H1 (cell line): ENCODE data around the gene COQ7. TPM values are rescaled to one million over a fixed set of nuclear protein-coding genes. Genes with fewer than 3 reads are reported as not detected.

Experiments
- CTCF ChIA-PET: fragments of 300-600 bp; sonication (Branson Sonifier 250); formaldehyde crosslinking; loops from one replicate; lab custom pipeline; 2021; ENCODE audit not compliant: partially characterized antibody; lab: Charles Lee
- POLR2A ChIA-PET: fragments of 300-600 bp; sonication (Branson Sonifier 250); formaldehyde crosslinking; loops from one replicate; lab custom pipeline; 2021; ENCODE audit warnings: inconsistent platforms; ENCODE audit not compliant: partially characterized antibody; lab: Charles Lee
- DNase-seq, 2 experiments: peaks; one replicate each; pipeline versions ENCODE4 v3.0.0 to v3.0.0-alpha.2; 2010 to 2022; ENCODE audit warnings: low spot score in 2 of 2, low read depth in 1 of 2, mixed read lengths in 1 of 2
- FAIRE-seq: peaks from 2 replicates; lab custom pipeline; 2011; peaks lifted over from hg19 to GRCh38; lab: Jason Lieb, UNC
- H2AFZ ChIP-seq: 2 replicates; pipeline ENCODE4 v1.8.1; 2012; ENCODE audit warnings: low read length, inconsistent platforms
- H2AK5ac ChIP-seq: 2 replicates; pipeline ENCODE4 v1.6.1; 2013; ENCODE audit warnings: low read depth, low read length
- H2BK120ac ChIP-seq: replicated peaks from 2 replicates; pipeline ENCODE3; 2013; ENCODE audit warnings: low read depth, low read length, inconsistent platforms
- H2BK12ac ChIP-seq: 2 replicates; pipeline ENCODE4 v1.6.1; 2013; ENCODE audit warnings: low read depth, low read length
- H2BK15ac ChIP-seq: 2 replicates; pipeline ENCODE4 v1.6.1; 2013; ENCODE audit warnings: low read length
- H2BK20ac ChIP-seq: 2 replicates; pipeline ENCODE4 v1.6.1; 2013; ENCODE audit warnings: low read length
- H2BK5ac ChIP-seq: 2 replicates; pipeline ENCODE4 v1.6.1; 2013; ENCODE audit warnings: low read depth, low read length
- H3K14ac ChIP-seq: 2 replicates; pipeline ENCODE4 v1.6.1; 2013; ENCODE audit warnings: inconsistent platforms; ENCODE audit not compliant: insufficient read length
- H3K18ac ChIP-seq: 2 replicates; pipeline ENCODE4 v1.6.1; 2013; ENCODE audit warnings: low read length; ENCODE audit errors: extremely low read depth
- H3K23ac ChIP-seq: 2 replicates; pipeline ENCODE4 v1.6.1; 2013; ENCODE audit warnings: inconsistent platforms; ENCODE audit not compliant: insufficient read length
- H3K23me2 ChIP-seq: 2 replicates; pipeline ENCODE4 v1.6.1; 2013; ENCODE audit warnings: low read depth, low read length
- H3K27ac ChIP-seq: 2 replicates; pipeline ENCODE4 v1.6.1; 2011; ENCODE audit warnings: low read depth, low read length, inconsistent platforms
- H3K27me3 ChIP-seq, 4 experiments: replicated peaks in 1 of 4; 1 replicate in 1 of 4; 2 replicates in 3 of 4; pipeline versions ENCODE4 v1.6.1 to v1.8.1; 2011 to 2013; ENCODE audit warnings: low read length in 3 of 4, mild to moderate bottlenecking in 3 of 4, inconsistent platforms in 2 of 4, mixed read lengths in 2 of 4, moderate library complexity in 1 of 4; ENCODE audit not compliant: control insufficient read depth in 3 of 4, insufficient read depth in 3 of 4; ENCODE audit errors: extremely low read depth in 1 of 4
- H3K36me3 ChIP-seq, 4 experiments: 2 replicates each; pipeline versions ENCODE4 v1.6.1 to v1.8.1; 2011 to 2013; ENCODE audit warnings: mild to moderate bottlenecking in 4 of 4, low read length in 3 of 4, moderate library complexity in 2 of 4, control low read depth in 1 of 4, inconsistent platforms in 1 of 4; ENCODE audit not compliant: insufficient read depth in 4 of 4, control insufficient read depth in 2 of 4
- H3K4ac ChIP-seq: replicated peaks from 2 replicates; pipeline ENCODE3; 2013; ENCODE audit warnings: low read length, low read depth, mixed read lengths, inconsistent platforms; ENCODE audit not compliant: insufficient read length
- H3K4me1 ChIP-seq, 4 experiments: replicated peaks in 1 of 4; 1 replicate in 1 of 4; 2 replicates in 3 of 4; pipeline versions ENCODE4 v1.6.1 to v1.8.1; 2011 to 2013; ENCODE audit warnings: low read length in 3 of 4, inconsistent platforms in 2 of 4, mixed read lengths in 1 of 4; ENCODE audit not compliant: insufficient read depth in 4 of 4, control insufficient read depth in 3 of 4
- H3K4me2 ChIP-seq, 2 experiments: 2 replicates each; pipeline versions ENCODE4 v1.6.1 to v1.8.1; 2011 to 2013; ENCODE audit warnings: low read depth in 2 of 2, low read length in 2 of 2, control low read depth in 1 of 2, inconsistent platforms in 1 of 2, mild to moderate bottlenecking in 1 of 2; ENCODE audit not compliant: insufficient read depth in 1 of 2
- H3K4me3 ChIP-seq, 4 experiments: fragments of 200-600, 300-600 bp in 1 of 4; sonication (generic), shearing (Covaris generic), sonication (Bioruptor Twin) in 1 of 4; 2 replicates each; pipeline versions ENCODE4 v1.5.1 to v1.8.1; 2011 to 2016; ENCODE audit warnings: low read length in 4 of 4, low read depth in 3 of 4, control low read depth in 2 of 4, inconsistent platforms in 2 of 4, mild to moderate bottlenecking in 2 of 4, mixed read lengths in 1 of 4, moderate library complexity in 1 of 4; ENCODE audit not compliant: insufficient read depth in 2 of 4; ENCODE audit errors: extremely low read depth in 1 of 4
- H3K56ac ChIP-seq: replicated peaks from 2 replicates; pipeline ENCODE3; 2013; ENCODE audit warnings: low read depth, mild to moderate bottlenecking, mixed read lengths, low read length, inconsistent platforms; ENCODE audit not compliant: insufficient read length
- H3K79me1 ChIP-seq: 2 replicates; pipeline ENCODE4 v1.6.1; 2013; ENCODE audit warnings: low read depth, low read length, control low read depth
- H3K79me2 ChIP-seq, 2 experiments: 2 replicates each; pipeline versions ENCODE4 v1.6.1 to v1.8.1; 2012 to 2013; ENCODE audit warnings: low read length in 2 of 2, mild to moderate bottlenecking in 2 of 2, inconsistent platforms in 1 of 2; ENCODE audit not compliant: insufficient read depth in 2 of 2, control insufficient read depth in 1 of 2
- H3K9ac ChIP-seq, 4 experiments: replicated peaks in 1 of 4; 1 replicate in 1 of 4; 2 replicates in 3 of 4; pipeline versions ENCODE4 v1.6.1 to v1.8.1; 2011 to 2013; ENCODE audit warnings: low read depth in 3 of 4, low read length in 3 of 4, control low read depth in 2 of 4, mild to moderate bottlenecking in 2 of 4, moderate library complexity in 2 of 4, inconsistent platforms in 1 of 4; ENCODE audit errors: extremely low read depth in 1 of 4
- H3K9me3 ChIP-seq, 2 experiments: 2 replicates each; pipeline versions ENCODE4 v1.6.1 to v1.8.1; 2012 to 2013; ENCODE audit warnings: mild to moderate bottlenecking in 2 of 2, moderate library complexity in 2 of 2, control low read depth in 1 of 2, inconsistent platforms in 1 of 2, low read depth in 1 of 2, low read length in 1 of 2, mixed read lengths in 1 of 2; ENCODE audit not compliant: insufficient read depth in 2 of 2
- H4K20me1 ChIP-seq, 2 experiments: replicated peaks in 1 of 2; 2 replicates each; pipeline versions ENCODE3 to v1.8.1; 2011 to 2013; ENCODE audit warnings: inconsistent platforms in 2 of 2, low read length in 2 of 2, mild to moderate bottlenecking in 1 of 2; ENCODE audit not compliant: insufficient read depth in 2 of 2, control insufficient read depth in 1 of 2
- H4K5ac ChIP-seq: 2 replicates; pipeline ENCODE4 v1.6.1; 2013; ENCODE audit warnings: low read length, low read depth, mixed read lengths, inconsistent platforms; ENCODE audit not compliant: insufficient read length
- H4K8ac ChIP-seq: 2 replicates; pipeline ENCODE4 v1.8.0; 2013; ENCODE audit warnings: mild to moderate bottlenecking, moderate library complexity, low read length, inconsistent platforms; ENCODE audit not compliant: insufficient read depth; ENCODE audit errors: extremely low read depth
- H4K91ac ChIP-seq: replicated peaks from 2 replicates; pipeline ENCODE3; 2013; ENCODE audit warnings: low read length, mixed read lengths, inconsistent platforms; ENCODE audit not compliant: insufficient read length
- CBX5 ChIP-seq: fragments of 300-800, 300-1000 bp; sonication (generic); IDR thresholded peaks from 2 replicates; pipeline ENCODE4 v1.7.1; 2016; ENCODE audit warnings: antibody characterized with exemption, low read length, low read depth
- EP300 ChIP-seq, 2 experiments: IDR thresholded peaks; 1 replicate in 1 of 2; 2 replicates in 1 of 2; pipeline ENCODE4 v1.6.1; 2011 to 2012; ENCODE audit warnings: low read depth in 2 of 2, low read length in 2 of 2, mild to moderate bottlenecking in 2 of 2, borderline replicate concordance in 1 of 2, inconsistent platforms in 1 of 2, moderate library complexity in 1 of 2
- HDAC6 ChIP-seq: IDR thresholded peaks from one replicate; pipeline ENCODE4 v1.7.1; 2012; ENCODE audit warnings: low read depth, mild to moderate bottlenecking, inconsistent platforms, low read length, moderate library complexity
- PHF8 ChIP-seq: fragments of 200-600 bp; sonication (generic); conservative IDR thresholded peaks from 2 replicates; pipeline ENCODE4 v1.7.1; 2012; ENCODE audit warnings: low read depth, mild to moderate bottlenecking, inconsistent platforms, low read length, moderate library complexity
- POU5F1 ChIP-seq: IDR thresholded peaks from 2 replicates; pipeline ENCODE4 v1.6.1; 2011; ENCODE audit warnings: low read depth, mild to moderate bottlenecking, low read length, moderate library complexity
- SAP30 ChIP-seq: fragments of 300-600 bp; sonication (generic); IDR thresholded peaks from 2 replicates; pipeline ENCODE4 v1.7.1; 2012; ENCODE audit warnings: low read length, moderate library complexity, mild to moderate bottlenecking, inconsistent platforms; ENCODE audit not compliant: insufficient read depth, insufficient replicate concordance
- SIN3A ChIP-seq, 2 experiments: IDR thresholded peaks in 1 of 2; conservative IDR thresholded peaks in 1 of 2; 2 replicates each; pipeline ENCODE4 v1.6.1; 2011 to 2012; ENCODE audit warnings: low read length in 2 of 2, improper control_type of control experiment in 1 of 2, low read depth in 1 of 2, mild to moderate bottlenecking in 1 of 2
- SP2 ChIP-seq: IDR thresholded peaks from 2 replicates; pipeline ENCODE4 v1.6.1; 2012; ENCODE audit warnings: mild to moderate bottlenecking, low read length, inconsistent platforms
- TEAD4 ChIP-seq: IDR thresholded peaks from 2 replicates; pipeline ENCODE4 v1.6.1; 2012; ENCODE audit warnings: low read depth, low read length, inconsistent platforms, mixed read lengths
- ZNF274 ChIP-seq: IDR thresholded peaks from 2 replicates; pipeline ENCODE4 v1.7.0; 2012; ENCODE audit warnings: low read length, borderline replicate concordance; ENCODE audit errors: extremely low read depth
- WGBS, 2 experiments: shearing (Covaris generic) in 1 of 2; methylation state at CpG; one replicate each; pipeline versions ENCODE4 v1.1.6 to v1.1.7; 2013 to 2015; ENCODE audit warnings: low lambda C conversion rate in 2 of 2, mixed read lengths in 2 of 2, inconsistent platforms in 1 of 2, low coverage in 1 of 2, missing lambda C conversion rate in 1 of 2; ENCODE audit not compliant: insufficient replicate concordance in 2 of 2, insufficient coverage in 1 of 2, insufficient read length in 1 of 2; ENCODE audit errors: extremely low coverage in 1 of 2, missing lambda C conversion rate in 1 of 2; 5-methylcytosine and 5-hydroxymethylcytosine counted together
- polyA plus RNA-seq, 7 experiments: library from polyadenylated mRNA; depleted of rRNA in 3 of 7; stranded (reverse) in 5 of 7; unstranded in 2 of 7; fragments of >200 nt in 5 of 7; fragments of 200-250 nt in 2 of 7; gene quantifications; 1 replicate in 5 of 7; 2 replicates in 1 of 7; 4 replicates in 1 of 7; pipeline versions ENCODE4 v1.2.1 to v1.2.3, GENCODE V29; 2011 to 2013; ENCODE audit warnings: missing spikeins in 2 of 7, mixed read lengths in 2 of 7
- total RNA-seq: library from RNA; stranded (reverse); fragmentation: NEBNext Ultra II Directional; extraction: Animal tissue kit (Norgen Biotek cat#: 25700); gene quantifications from 2 replicates; pipeline ENCODE4 v1.2.1, GENCODE V29; 2021
- TF ChIP-seq, protein P1 (sequence below): IDR thresholded peaks from 2 replicates; pipeline ENCODE4 v1.6.1; 2011; ENCODE audit warnings: low read length, improper control_type of control experiment

COQ7 gene
- total and polyA plus RNA-seq, 2 of the 8 experiments (the other 6 are each of a cell fraction or from before 2014, with no cell fraction given) = 7.1 to 15.2 TPM

DNA sequence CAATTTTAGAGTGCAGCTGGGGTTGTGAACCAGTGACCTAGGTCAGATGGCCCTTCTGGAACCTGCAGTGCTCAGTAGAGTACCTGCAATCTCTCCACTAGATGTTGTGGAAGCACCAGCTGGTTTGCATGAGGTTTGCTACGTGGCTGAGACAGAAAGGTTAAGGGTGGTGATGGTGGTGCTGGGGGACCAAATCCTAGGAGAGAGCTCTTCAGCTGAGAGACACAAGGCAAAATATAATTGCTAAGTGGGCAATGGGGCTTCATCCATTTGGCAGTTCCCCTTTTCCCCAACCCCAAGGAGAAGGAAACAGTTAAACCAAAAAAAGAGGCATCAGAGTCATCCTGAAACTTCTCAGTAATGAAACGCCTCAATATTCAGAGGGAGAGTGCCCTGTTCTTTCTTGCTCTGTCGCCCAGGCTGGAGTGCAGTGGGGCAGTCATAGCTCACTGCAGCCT, 60.3 kb downstream of the COQ7 start:
- no peaks in the 10 kb centered on the region for H3K79me1 ChIP-seq
- H2AK5ac ChIP-seq = no peak overlapping the region
- no peak overlapping the region for H2BK5ac ChIP-seq
- no peak overlapping the region for H3K4ac ChIP-seq
- POLR2A ChIA-PET = interaction anchor here (0.6 kb wide), 1 partner anchor 143 kb away, joined by 3 read pairs; no protein-coding TSS in a partner anchor
- WGBS, 2 experiments = 97% methylated on average over 3 of the region's 3 CpGs; no CpG with 5 or more reads in 1 of the 2 experiments
- H2BK12ac ChIP-seq = no peak overlapping the region
- no peak overlapping the region for H2AFZ ChIP-seq
- no peaks in the 10 kb centered on the region for H3K27me3 ChIP-seq
- no peak overlapping the region for H2BK20ac ChIP-seq
- H3K23ac ChIP-seq = no peak overlapping the region
- no peak overlapping the region for H2BK15ac ChIP-seq
- H3K9me3 ChIP-seq = peaks cover 3 to 6% of the 10 kb centered on the region in 2 experiments; a peak in 3 of 4 replicates
- H2BK120ac ChIP-seq = no peak overlapping the region
- H3K9ac ChIP-seq = no peak overlapping the region
- peaks cover 0 to 11% (median 4%) of the 10 kb centered on the region in 4 experiments; a peak in 5 of 7 replicates for H3K4me1 ChIP-seq
- no peaks in the 10 kb centered on the region for H3K23me2 ChIP-seq
- H3K14ac ChIP-seq = no peak overlapping the region
- no peak overlapping the region for H4K8ac ChIP-seq
- no peak overlapping the region for H3K18ac ChIP-seq
- H3K36me3 ChIP-seq = no peaks in the 10 kb centered on the region
- no peaks in the 10 kb centered on the region for H4K20me1 ChIP-seq
- DNase-seq = no peak
- no peak overlapping the region for H3K27ac ChIP-seq
- no peak overlapping the region for H3K56ac ChIP-seq
- FAIRE-seq = no peak
- TF ChIP-seq, protein P1, sequence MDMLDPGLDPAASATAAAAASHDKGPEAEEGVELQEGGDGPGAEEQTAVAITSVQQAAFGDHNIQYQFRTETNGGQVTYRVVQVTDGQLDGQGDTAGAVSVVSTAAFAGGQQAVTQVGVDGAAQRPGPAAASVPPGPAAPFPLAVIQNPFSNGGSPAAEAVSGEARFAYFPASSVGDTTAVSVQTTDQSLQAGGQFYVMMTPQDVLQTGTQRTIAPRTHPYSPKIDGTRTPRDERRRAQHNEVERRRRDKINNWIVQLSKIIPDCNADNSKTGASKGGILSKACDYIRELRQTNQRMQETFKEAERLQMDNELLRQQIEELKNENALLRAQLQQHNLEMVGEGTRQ = no peak
- TF ChIP-seq POU5F1 = no peak
- TF ChIP-seq PHF8 = no peak
- no peak for TF ChIP-seq SP2
- TF ChIP-seq SAP30 = no peak
- no peak for TF ChIP-seq EP300 (IDR thresholded peaks at IDR 0.05; ENCODE audit: borderline replicate concordance in 1 of 2, low read depth in 2 of 2, low read length in 2 of 2)
- TF ChIP-seq TEAD4 = no peak
- no peak for TF ChIP-seq CBX5
- TF ChIP-seq ZNF274 = no peak
- TF ChIP-seq SIN3A (conservative IDR thresholded peaks at IDR 0.05 in 1 of 2, IDR thresholded peaks at IDR 0.05 in 1 of 2; ENCODE audit: low read depth in 1 of 2, low read length in 2 of 2) = no peak
- TF ChIP-seq HDAC6 = no peak
- CTCF ChIA-PET = interaction anchor here (1.5 to 2.3 kb wide), 2 partner anchors 10 to 12 kb away, joined by 4 to 10 read pairs; no protein-coding TSS in a partner anchor
- no peaks in the 10 kb centered on the region for H3K79me2 ChIP-seq
- H3K4me3 ChIP-seq = no peak overlapping the region
- no peak overlapping the region for H4K91ac ChIP-seq
- H4K5ac ChIP-seq = no peak overlapping the region
- H3K4me2 ChIP-seq = no peak overlapping the region
